NT2/D1 (cell line): ENCODE measurements around the gene SYNE2.

Experiments
- DNase-seq: peaks from one replicate; pipeline ENCODE4 v3.0.0-alpha.2; 2011; ENCODE audit warnings: low read depth, low spot score
- H3K27me3 ChIP-seq: 2 replicates; pipeline ENCODE4 v1.6.0; 2011; ENCODE audit warnings: mild to moderate bottlenecking; ENCODE audit not compliant: insufficient read length, insufficient read depth
- H3K36me3 ChIP-seq: 2 replicates; pipeline ENCODE4 v1.6.1; 2011; ENCODE audit warnings: mild to moderate bottlenecking, low read length, mixed read lengths; ENCODE audit not compliant: insufficient read depth, insufficient read length
- H3K4me1 ChIP-seq: 2 replicates; pipeline ENCODE4 v1.5.1; 2011; ENCODE audit not compliant: insufficient read depth, insufficient read length
- H3K4me3 ChIP-seq: 2 replicates; pipeline ENCODE4 v1.5.1; 2011; ENCODE audit warnings: low read depth; ENCODE audit not compliant: insufficient read length
- H3K9ac ChIP-seq: 2 replicates; pipeline ENCODE4 v1.6.0; 2011; ENCODE audit warnings: low read depth; ENCODE audit not compliant: insufficient read length
- H3K9me3 ChIP-seq: 2 replicates; pipeline ENCODE4 v1.5.1; 2011; ENCODE audit warnings: mild to moderate bottlenecking, low read length; ENCODE audit not compliant: insufficient read depth
- SUZ12 ChIP-seq: IDR thresholded peaks from 2 replicates; pipeline ENCODE4 v1.6.1; 2011; ENCODE audit not compliant: insufficient read length, insufficient read depth; ENCODE audit errors: extremely low read depth
- YY1 ChIP-seq: IDR thresholded peaks from 2 replicates; pipeline ENCODE4 v1.6.1; 2011; ENCODE audit not compliant: insufficient read length, insufficient read depth
- ZNF274 ChIP-seq: IDR thresholded peaks from 2 replicates; pipeline ENCODE4 v1.6.1; 2011; ENCODE audit warnings: mild to moderate bottlenecking, low read depth, low read length

SYNE2 gene

DNA sequence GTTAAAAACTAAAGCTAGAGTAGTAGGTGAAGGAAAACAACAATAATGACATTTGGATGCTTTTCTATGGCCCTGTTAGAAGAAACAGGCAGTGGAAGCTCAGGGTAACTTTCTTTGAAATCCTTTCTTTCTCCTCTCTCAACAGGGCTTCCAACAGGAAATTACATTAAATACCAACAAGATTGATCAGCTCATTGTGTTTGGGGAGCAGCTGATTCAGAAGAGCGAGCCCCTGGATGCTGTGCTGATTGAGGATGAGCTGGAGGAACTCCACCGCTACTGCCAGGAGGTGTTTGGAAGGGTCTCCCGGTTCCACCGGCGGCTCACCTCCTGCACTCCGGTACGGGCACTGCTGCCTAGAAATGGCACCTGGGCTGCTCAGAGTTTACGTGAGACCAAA, 359.9 kb downstream of the SYNE2 start:
- H3K36me3 ChIP-seq, result peaks cover 64% of the 10 kb centered on the region
- no peak overlapping the region for H3K4me3 ChIP-seq
- TF ChIP-seq ZNF274 (no peak), SUZ12 (no peak), YY1 (no peak)
- no peak for DNase-seq
- no peaks in the 10 kb centered on the region for H3K9me3 ChIP-seq
- H3K27me3 ChIP-seq, result no peaks in the 10 kb centered on the region
- H3K9ac ChIP-seq, result no peak overlapping the region
- no peaks in the 10 kb centered on the region for H3K4me1 ChIP-seq

DNA sequence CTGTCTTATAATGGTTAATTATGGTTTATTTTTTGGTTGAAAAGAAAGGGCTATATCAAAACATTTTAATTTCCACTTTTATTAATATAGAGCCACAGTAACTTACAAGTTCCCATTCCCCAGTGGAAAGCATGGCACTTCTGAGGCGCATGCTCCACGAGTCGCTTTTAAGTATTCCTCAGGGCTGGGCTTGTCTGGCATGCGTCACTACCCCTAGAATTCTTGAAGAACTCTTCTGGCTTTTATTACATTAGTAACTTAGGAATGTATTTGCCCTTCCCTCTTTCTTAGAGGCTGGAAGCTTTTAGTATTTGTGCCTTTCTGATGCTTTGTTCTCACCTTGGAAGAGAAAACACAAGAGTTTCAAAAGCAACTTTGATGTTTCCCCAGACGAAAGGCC, 360.3 kb downstream of the SYNE2 start:
- Histone ChIP-seq H3K9me3 (no peaks in the 10 kb centered on the region), H3K4me1 (no peaks in the 10 kb centered on the region), H3K4me3 (no peak overlapping the region), H3K9ac (no peak overlapping the region), H3K27me3 (no peaks in the 10 kb centered on the region), H3K36me3 (peaks cover 68% of the 10 kb centered on the region)
- TF ChIP-seq ZNF274, result no peak
- no peak for DNase-seq

DNA sequence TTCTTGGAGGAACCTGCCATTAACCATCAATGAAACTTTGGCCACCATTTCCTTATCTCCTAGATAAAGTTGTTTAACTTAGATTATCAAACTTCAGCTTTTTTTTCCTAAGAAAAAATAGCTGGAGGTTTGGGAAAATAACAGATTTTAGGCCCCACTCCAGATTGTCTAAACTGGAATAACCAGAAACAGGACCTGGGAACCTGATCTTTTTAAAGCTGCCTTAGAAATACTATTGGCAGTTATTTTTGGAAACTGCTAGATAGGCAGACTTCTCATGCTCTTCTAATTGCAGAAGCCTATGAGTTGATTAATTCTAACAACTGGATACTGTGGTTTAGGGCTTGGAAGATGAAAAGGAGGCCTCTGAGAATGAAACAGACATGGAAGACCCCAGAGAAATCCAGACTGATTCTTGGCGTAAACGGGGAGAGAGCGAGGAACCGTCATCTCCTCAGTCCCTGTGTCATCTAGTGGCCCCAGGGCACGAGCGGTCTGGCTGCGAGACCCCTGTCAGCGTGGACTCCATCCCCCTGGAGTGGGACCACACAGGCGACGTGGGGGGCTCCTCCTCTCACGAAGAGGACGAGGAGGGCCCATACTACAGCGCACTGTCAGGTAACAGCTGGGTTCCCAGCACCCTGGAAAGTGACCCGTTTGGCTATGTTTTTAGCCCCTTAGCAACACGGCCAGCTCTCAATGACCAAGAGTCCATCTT, 361.2 kb downstream of the SYNE2 start:
- Histone ChIP-seq H3K36me3 (peaks cover 62% of the 10 kb centered on the region), H3K27me3 (no peaks in the 10 kb centered on the region), H3K4me3 (no peak overlapping the region), H3K4me1 (no peaks in the 10 kb centered on the region), H3K9ac (no peak overlapping the region), H3K9me3 (no peaks in the 10 kb centered on the region)
- TF ChIP-seq YY1 (no peak), ZNF274 (no peak), SUZ12 (no peak)
- DNase-seq, result no peak

DNA sequence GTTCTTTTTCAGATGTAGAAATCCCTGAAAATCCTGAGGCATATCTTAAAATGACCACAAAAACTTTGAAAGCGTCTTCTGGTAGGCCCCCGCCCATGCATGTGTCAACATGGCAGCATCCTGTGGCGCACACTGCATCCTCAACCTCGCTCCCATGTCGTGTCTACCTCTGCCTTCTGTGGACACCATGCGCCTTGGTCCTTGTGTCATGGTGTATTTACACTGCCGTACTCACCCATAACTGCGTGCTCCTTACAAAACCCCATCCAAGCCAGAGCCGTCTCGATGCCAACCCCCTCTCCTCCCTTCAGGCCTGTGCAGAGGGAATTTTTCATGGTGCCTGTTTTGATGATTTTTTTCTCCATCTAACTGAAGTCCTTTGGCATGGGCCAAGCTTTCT, 362.5 kb downstream of the SYNE2 start:
- H3K4me3 ChIP-seq, result no peak overlapping the region
- H3K9ac ChIP-seq, result no peak overlapping the region

DNA sequence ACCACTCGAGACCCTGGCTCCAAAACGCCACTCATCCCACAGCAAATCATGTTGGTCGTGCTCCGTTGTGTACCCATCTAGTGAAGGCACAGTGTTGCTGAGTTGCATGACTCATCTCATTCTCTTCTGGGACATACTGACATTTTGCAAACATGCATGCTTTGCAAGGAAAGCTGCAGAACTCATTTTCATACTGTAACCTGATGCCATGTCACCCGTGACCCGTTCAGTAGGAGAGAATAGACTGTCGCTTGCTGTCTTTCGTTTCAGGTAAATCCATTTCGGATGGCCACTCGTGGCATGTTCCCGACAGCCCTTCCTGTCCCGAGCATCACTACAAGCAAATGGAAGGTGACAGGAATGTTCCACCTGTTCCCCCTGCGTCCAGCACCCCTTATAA, 363.2 kb downstream of the SYNE2 start:
- Histone ChIP-seq H3K27me3 (no peaks in the 10 kb centered on the region), H3K4me1 (no peaks in the 10 kb centered on the region), H3K36me3 (peaks cover 68% of the 10 kb centered on the region), H3K9ac (no peak overlapping the region), H3K4me3 (no peak overlapping the region), H3K9me3 (no peaks in the 10 kb centered on the region)
- no peak for DNase-seq
- no peak for TF ChIP-seq SUZ12
- TF ChIP-seq YY1, result no peak
- no peak for TF ChIP-seq ZNF274

More for the DNA sequence above, 362.5 kb downstream of the SYNE2 start:
- Histone ChIP-seq H3K36me3 (peaks cover 62% of the 10 kb centered on the region), H3K9me3 (no peaks in the 10 kb centered on the region), H3K4me1 (no peaks in the 10 kb centered on the region), H3K27me3 (no peaks in the 10 kb centered on the region)
- TF ChIP-seq ZNF274 (no peak), SUZ12 (no peak), YY1 (no peak)
- no peak for DNase-seq

DNA sequence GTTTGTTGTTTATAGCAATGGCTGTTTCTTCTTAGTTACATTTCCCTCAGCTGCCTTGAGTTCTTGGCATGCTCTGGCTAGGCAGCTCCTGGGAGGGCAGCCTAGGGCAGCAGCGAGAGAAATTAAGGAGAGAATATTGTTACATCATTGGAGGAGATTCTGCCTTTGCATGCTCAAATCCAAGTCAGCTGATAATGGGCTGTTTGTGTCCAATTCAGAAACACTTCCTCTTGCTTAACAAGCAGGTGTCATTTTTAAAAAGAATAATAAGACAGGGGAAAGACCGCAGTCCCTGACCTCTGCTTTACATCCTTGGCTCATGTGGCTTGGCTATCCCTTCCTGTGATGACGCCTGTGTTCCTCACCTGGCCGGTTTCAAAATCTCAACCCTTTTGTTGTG, 364.5 kb downstream of the SYNE2 start:
- H3K4me3 ChIP-seq, result no peak overlapping the region
- H3K4me1 ChIP-seq, result no peaks in the 10 kb centered on the region
- DNase-seq, result no peak
- H3K9ac ChIP-seq, result no peak overlapping the region
- TF ChIP-seq SUZ12 (no peak), YY1 (no peak), ZNF274 (no peak)
- H3K36me3 ChIP-seq, result peaks cover 67% of the 10 kb centered on the region
- H3K9me3 ChIP-seq, result no peaks in the 10 kb centered on the region
- H3K27me3 ChIP-seq, result no peaks in the 10 kb centered on the region

DNA sequence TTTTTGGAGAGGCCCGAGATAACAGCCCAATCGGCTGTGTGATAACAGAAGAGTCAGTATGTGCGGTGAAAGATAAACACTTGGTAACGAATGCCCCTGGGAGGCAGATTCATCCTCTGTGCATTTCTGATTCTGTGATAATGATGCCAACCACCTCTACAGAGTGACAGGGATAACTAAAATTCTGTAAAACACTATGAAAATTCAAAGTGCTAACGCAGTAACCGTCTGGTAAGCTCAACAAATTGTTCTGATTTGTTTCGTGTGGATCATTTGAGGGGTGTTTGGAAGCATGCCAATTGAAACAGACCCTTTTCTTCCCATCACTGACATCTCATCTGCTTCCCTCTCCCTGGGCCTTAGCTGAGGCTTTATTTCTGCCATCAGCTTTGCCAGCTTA, 365.0 kb downstream of the SYNE2 start:
- no peak overlapping the region for H3K4me3 ChIP-seq
- H3K36me3 ChIP-seq, result peaks cover 69% of the 10 kb centered on the region
- no peak for DNase-seq
- no peak overlapping the region for H3K9ac ChIP-seq
- H3K9me3 ChIP-seq, result no peaks in the 10 kb centered on the region
- no peak for TF ChIP-seq SUZ12
- no peak for TF ChIP-seq ZNF274
- no peak for TF ChIP-seq YY1
- H3K27me3 ChIP-seq, result no peaks in the 10 kb centered on the region
- H3K4me1 ChIP-seq, result no peaks in the 10 kb centered on the region
